Loucy (cell line): ENCODE results near the gene LOC128125822.

Experiments used
- CTCF ChIP-seq: fragments of 200-600 bp; sonication (generic); conservative IDR thresholded peaks from 2 replicates; pipeline ENCODE4 v1.5.1; 2014; ENCODE audit warnings: mild to moderate bottlenecking, antibody characterized with exemption, low read length
- EZH2phosphoT487 ChIP-seq: fragments of 200-600 bp; IDR thresholded peaks from 2 replicates; pipeline ENCODE4 v1.6.1; 2018; ENCODE audit warnings: antibody characterized with exemption, mild to moderate bottlenecking, moderate library complexity, borderline replicate concordance

DNA sequence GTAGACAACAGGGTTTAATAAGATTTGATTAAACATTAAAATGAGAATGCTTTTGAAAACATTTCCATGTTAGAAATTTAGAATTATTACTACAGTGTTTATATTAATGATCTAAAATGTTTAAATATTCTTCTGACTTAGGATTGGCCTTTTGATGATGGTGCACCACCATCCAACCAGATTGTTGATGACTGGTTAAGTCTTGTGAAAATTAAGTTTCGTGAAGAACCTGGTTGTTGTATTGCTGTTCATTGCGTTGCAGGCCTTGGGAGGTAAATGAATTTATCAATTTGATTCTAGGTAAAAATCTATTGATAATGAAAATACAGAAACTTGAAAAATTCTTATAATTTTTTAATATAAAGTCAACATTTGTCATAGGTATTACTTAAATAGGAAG is 6.5 kb downstream of the LOC128125822 start:
- no peak for TF ChIP-seq CTCF
- no peak for TF ChIP-seq EZH2phosphoT487
